AG04449 (cell line): ENCODE data around the gene CD37.
A peak's percentile ranks its signal among the peaks of the same experiment; 100 is the strongest.

Experiments
- CTCF ChIA-PET: fragments of 350-600 bp; formaldehyde crosslinking; extraction: SDS; loops from one replicate; lab custom pipeline; 2021; ENCODE audit warnings: antibody characterized with exemption; lab: Yijun Ruan, JAX
- POLR2A ChIA-PET: fragments of 400-600, 350-600 bp; formaldehyde crosslinking; extraction: SDS; loops from one replicate; lab custom pipeline; 2020; ENCODE audit warnings: antibody characterized with exemption, inconsistent platforms; lab: Yijun Ruan, JAX
- DNase-seq: peaks from one replicate; pipeline ENCODE4 v3.0.0-alpha.2; 2010; ENCODE audit warnings: low read depth, low spot score
- H3K4me3 ChIP-seq: 2 replicates; pipeline ENCODE4 v1.5.1; 2011; ENCODE audit warnings: low read depth, mild to moderate bottlenecking, control low read depth, low read length
- TF ChIP-seq, protein P1 (sequence below): IDR thresholded peaks from one replicate; pipeline ENCODE4 v1.5.1; 2011; ENCODE audit warnings: mild to moderate bottlenecking, moderate library complexity, low read length, control low read depth, inconsistent platforms; ENCODE audit not compliant: insufficient read depth; ENCODE audit errors: missing control alignments

The CD37 gene

GRCh38 chr19:49355909-49356353 lies 20.7 kb downstream of the CD37 start:
- CTCF ChIA-PET: no interaction called here
- H3K4me3 ChIP-seq: no peak overlapping the region
- TF ChIP-seq, protein P1, sequence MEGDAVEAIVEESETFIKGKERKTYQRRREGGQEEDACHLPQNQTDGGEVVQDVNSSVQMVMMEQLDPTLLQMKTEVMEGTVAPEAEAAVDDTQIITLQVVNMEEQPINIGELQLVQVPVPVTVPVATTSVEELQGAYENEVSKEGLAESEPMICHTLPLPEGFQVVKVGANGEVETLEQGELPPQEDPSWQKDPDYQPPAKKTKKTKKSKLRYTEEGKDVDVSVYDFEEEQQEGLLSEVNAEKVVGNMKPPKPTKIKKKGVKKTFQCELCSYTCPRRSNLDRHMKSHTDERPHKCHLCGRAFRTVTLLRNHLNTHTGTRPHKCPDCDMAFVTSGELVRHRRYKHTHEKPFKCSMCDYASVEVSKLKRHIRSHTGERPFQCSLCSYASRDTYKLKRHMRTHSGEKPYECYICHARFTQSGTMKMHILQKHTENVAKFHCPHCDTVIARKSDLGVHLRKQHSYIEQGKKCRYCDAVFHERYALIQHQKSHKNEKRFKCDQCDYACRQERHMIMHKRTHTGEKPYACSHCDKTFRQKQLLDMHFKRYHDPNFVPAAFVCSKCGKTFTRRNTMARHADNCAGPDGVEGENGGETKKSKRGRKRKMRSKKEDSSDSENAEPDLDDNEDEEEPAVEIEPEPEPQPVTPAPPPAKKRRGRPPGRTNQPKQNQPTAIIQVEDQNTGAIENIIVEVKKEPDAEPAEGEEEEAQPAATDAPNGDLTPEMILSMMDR: no peak
- no peak for DNase-seq
- POLR2A ChIA-PET: no interaction called here

DNA sequence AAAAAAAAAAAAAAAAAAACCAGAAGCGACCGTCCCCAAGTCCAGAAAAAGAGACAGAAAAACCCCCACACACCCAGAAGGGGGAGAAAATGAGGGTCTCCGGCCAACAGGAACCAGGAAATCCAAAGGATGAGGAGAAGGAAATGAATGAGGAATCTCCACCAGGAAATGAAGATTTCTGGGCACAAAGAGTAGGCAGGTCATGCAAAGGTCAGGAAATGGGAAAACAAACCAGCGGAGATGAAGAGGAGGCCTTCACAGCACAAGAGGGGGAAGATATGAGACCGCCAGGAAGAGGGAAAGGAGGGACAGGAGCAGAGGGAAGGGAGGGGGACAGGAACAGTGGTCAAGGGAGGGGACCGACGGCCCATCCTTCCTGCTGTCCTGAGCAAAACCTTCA lies 21.2 kb downstream of the CD37 start:
- CTCF ChIA-PET: no interaction called here
- POLR2A ChIA-PET: no interaction called here
- TF ChIP-seq, protein P1: no peak
- no peak overlapping the region for H3K4me3 ChIP-seq
- DNase-seq: no peak

- DNase-seq: no peak
- no peak overlapping the region for H3K4me3 ChIP-seq
- CTCF ChIA-PET: no interaction called here
- POLR2A ChIA-PET: no interaction called here
- TF ChIP-seq, protein P1: no peak
Measured at GRCh38 chr19:49357186-49357585, 22.0 kb downstream of the CD37 start.

DNA sequence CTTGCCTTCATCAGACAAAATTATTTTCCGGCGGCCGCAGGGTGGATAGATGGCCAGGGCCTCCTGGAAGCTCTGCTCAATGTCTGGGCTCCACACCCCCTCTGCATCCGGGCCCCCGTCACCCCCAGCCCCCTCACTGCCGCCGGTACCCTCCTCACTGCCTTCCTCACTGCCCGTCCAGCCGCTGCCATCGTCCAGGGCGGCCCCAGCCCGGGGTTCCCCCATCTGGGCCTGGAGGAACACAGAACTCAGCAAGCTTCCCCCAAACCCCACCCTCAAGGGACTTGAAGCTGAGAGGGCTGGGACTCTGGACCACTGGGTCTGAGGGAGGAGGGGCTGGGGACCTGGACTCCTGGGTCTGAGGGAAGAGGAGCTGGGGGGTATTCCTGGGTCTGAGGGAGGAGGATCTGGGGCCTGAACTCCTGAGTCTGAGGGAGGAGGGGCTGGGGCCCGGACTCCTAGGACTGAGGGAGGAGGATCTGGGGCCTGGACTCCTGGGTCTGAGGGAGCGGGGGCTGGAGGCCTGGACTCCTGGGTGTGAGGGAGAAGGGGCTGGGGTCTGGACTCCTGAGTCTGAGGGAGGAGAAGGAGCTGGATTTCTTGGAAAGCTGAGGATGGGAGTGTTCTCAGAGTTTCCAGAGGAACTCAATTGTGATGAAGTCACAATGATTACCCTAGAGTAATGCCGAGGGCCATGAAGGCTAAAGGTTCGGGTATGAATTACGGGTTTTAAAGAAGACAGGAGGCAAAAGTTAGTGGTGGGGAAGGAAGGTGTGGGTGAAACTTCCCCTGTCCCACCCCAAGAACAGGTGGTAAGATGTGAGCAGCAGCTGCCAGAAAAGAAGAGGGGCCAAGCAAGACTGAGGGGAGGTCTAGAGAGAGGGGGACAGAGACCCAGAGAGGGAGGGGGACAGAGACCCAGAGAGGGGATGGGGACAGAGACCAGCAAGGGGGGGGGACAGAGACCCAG lies 24.9 kb downstream of the CD37 start:
- TF ChIP-seq, protein P1: no peak
- DNase-seq: no peak
- POLR2A ChIA-PET: no interaction called here
- CTCF ChIA-PET: interaction anchor here (0.8 to 2.7 kb wide), 3 partner anchors 12 to 58 kb away, joined by 3 to 11 read pairs (median 6); no protein-coding TSS in a partner anchor
- H3K4me3 ChIP-seq: peak overlapping the region; percentile 85

DNA sequence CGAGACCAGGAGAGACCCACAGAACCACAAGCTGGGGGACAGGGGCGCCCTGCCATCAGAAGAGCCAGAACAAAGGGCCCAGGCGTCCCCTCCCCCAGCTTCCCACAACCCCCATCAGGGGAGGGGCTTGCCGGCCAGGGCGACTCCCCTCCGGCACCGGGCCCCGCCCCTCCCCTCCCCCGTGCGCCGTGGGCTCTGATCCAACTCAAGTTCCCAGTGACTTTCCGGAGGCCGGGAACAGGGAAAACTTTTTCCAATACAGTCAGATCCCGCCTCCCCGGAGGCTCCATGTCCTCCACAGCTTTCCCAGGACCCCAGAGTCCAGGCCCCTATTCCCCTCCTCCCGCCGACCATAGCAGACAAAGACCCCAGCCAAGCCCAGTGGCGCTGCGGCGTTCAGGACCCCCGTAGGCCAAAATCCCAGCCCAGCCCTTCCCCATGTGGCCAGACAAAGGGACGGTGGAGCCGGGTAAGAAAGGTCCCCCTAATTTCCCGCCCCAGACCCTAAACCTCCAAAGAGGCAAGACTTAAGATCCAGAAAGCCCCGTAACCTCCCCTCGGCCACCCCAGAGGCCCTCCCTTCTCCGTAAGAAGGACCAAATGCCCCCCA lies 26.3 kb downstream of the CD37 start:
- peak overlapping the region; percentile 85 for H3K4me3 ChIP-seq
- POLR2A ChIA-PET: no interaction called here
- peak; percentile 26 for DNase-seq
- CTCF ChIA-PET: interaction anchor here (1.0 to 1.9 kb wide), 2 partner anchors 13 kb away, joined by 4 to 6 read pairs; no protein-coding TSS in a partner anchor
- TF ChIP-seq, protein P1: no peak
